ENCODE data around the gene IL18R1.

Gene IL18R1

GRCh38 chr2:102422910-102423309 is 67.3 kb downstream of the IL18R1 start, which contains the start of gene IL18RAP:
IL18RAP (plus strand) TSS chr2:102423160; CDS start chr2:102423278, 118 bp downstream.
- no peak for DNase-seq (ENCODE audit: low read depth, low spot score)
- H3K4me3 ChIP-seq (ENCODE audit: low read length) = no peak within 1 kb of the TSS

DNA sequence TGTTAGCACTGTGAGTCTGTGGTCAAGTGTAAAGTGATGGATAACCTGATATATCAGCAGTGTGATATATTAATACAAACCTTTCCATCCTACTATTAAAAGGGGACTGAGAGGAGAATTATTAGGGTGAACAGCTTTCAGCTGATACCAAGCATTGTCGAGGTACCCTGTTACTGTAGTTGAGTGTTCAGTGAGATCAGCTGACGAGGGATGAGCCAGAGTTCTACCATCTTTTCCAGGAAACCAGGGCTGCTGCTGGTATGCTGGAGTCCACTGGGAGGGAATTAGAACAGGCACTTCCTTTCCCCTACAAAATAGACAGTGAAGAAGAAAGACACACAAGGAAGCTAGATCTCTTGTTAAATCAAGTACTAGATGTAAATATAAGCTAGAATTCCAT is 67.8 kb downstream of the IL18R1 start:
- H3K4me3 ChIP-seq (ENCODE audit: low read length) = no peak overlapping the region
- DNase-seq (ENCODE audit: low read depth, low spot score) = no peak

GRCh38 chr2:102424754-102425153 is 69.2 kb downstream of the IL18R1 start:
- H3K4me3 ChIP-seq (ENCODE audit: low read length) = no peak overlapping the region
- no peak for DNase-seq (ENCODE audit: low read depth, low spot score)

DNA sequence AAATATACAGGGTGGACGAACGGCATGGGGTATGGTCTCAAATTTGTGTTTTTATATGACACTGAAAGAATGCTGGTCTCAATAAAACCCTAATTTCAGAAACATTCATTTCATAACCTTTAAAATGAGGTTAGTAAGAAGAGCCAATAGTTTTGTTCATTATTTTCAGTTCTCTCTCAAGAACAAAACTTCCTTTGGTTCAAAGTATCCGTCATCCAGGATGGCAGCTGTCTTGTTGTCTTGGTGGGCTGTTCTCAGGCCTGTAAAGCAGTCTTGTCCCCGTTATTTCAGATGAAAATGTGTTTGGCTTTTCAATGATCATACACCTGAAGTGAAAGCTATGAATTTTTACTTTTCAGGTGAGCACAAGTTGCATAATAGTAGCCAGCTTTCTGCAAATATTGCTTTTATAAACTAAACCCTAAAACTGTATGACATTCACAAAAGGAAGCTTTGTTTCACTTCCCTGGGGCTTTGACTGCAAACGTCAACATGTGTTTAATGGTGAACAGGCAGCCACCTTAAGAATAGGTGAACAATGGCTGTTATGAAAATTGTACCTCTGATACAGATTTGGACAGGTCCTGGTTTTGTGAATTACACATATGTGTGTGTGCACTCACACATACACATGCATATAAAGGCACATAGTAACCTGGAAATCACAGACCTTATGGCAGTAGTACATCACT is 70.0 kb downstream of the IL18R1 start:
- DNase-seq (ENCODE audit: low read depth, low spot score) = no peak
- no peak overlapping the region for H3K4me3 ChIP-seq (ENCODE audit: low read length)

DNA sequence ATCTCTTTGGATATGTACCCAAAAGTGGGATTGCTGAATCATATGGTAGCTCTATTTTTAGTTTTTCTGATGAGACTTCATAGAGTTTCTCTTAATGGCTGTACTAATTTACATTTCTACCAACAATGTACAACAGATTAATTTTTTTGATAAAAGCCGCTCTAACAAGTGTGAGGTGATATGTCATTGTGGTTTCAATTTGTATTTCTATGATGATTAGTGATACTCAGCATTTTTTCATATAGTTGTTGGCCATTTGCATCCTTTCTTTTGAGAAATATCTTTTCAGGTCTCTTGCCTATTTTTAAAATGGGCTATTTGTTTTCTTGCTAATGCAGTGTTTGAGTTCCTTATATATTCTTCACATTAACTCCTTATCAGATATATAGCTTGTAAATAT is 71.7 kb downstream of the IL18R1 start:
- no peak for DNase-seq (ENCODE audit: low read depth, low spot score)
- no peak overlapping the region for H3K4me3 ChIP-seq (ENCODE audit: low read length)

- H3K4me3 ChIP-seq (ENCODE audit: low read length) = no peak overlapping the region
- no peak for DNase-seq (ENCODE audit: low read depth, low spot score)
Measured at GRCh38 chr2:102428573-102428972, 73.0 kb downstream of the IL18R1 start.

DNA sequence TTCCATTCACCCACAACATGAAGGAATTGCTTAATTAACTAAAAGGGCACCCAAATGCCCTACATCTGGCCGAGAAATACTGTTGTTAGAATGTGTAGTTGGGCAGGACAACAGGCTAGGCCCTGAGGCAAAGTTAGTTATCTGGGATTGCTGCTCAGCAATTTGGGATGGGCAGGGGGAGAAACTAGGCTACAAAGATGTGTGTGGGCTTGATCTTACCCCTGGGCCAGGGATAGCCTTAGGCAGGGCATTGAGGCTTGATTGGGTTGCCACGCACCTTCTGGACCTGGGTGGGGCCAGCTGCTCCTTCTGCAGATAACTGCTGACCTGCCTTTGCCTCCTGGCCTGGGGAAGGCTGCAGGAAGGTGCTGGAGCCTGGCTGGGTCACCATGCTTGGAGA is 76.8 kb downstream of the IL18R1 start:
- no peak for DNase-seq (ENCODE audit: low read depth, low spot score)
- H3K4me3 ChIP-seq (ENCODE audit: low read length) = no peak overlapping the region

GRCh38 chr2:102433973-102434654 is 78.5 kb downstream of the IL18R1 start:
- no peak overlapping the region for H3K4me3 ChIP-seq (ENCODE audit: low read length)
- no peak for DNase-seq (ENCODE audit: low read depth, low spot score)

GRCh38 chr2:102434655-102435381 is 79.2 kb downstream of the IL18R1 start:
- no peak overlapping the region for H3K4me3 ChIP-seq (ENCODE audit: low read length)
- no peak for DNase-seq (ENCODE audit: low read depth, low spot score)

DNA sequence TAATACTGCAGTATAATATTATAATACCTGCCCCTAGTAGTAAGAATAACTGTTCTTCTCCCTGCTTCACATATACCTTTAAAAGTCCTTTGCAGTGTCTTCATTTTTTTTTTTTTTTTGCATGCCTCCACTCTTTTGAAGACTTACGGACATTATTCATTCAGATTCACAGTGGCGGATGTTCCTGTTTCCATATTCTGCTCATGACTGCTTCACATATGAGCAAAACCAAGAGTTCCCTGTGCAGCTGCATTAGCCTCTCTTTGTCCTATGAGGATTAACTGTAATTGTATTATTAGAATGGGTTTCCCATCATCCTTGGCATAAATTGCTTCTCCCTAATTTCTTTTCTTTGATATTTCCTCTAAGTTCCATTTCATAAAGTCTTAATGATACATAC is 80.1 kb downstream of the IL18R1 start:
- H3K4me3 ChIP-seq (ENCODE audit: low read length) = no peak overlapping the region
- no peak for DNase-seq (ENCODE audit: low read depth, low spot score)

DNA sequence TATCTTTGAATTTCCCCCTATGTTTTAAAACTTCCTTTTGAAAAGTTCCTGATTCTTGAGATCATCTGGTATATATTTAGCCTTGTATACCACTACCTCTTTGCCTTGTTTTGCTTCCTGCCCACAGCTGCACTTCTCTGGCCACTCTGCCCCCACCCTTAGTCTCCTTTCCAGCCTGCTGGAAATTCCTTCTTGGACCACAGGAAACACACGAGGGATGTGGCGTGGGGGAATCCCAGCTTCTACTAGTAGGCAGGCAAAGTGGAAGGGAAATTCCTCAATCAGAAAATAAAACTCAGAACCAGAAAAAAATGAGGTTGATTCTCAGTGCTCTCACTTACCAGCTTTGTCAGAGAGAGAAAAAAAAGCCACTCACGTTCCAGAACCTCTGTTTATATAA is 80.7 kb downstream of the IL18R1 start:
- DNase-seq (ENCODE audit: low read depth, low spot score) = no peak

GRCh38 chr2:102437122-102437521 is 81.5 kb downstream of the IL18R1 start:
- H3K4me3 ChIP-seq (ENCODE audit: low read length) = no peak overlapping the region
- no peak for DNase-seq (ENCODE audit: low read depth, low spot score)

More for the DNA sequence above, 80.7 kb downstream of the IL18R1 start:
- no peak overlapping the region for H3K4me3 ChIP-seq (ENCODE audit: low read length)

DNA sequence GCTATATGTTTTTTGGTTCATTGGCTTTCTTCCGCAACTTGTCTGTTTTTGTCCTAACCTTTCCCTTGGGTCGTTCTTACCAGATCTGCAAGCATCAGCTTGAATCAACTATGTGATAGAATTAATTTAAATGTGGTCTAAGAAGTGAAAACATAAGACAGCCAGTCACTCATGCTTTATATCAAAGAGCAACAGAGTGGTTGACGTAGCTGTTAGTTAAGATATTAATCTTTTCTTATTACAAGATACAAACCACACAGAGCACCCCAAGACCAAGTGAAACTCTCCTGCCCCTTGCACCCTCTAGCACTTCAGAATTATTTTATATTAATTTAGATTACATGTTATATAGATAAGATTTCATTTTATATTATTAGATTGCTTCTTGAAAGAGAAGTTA is 82.5 kb downstream of the IL18R1 start:
- no peak overlapping the region for H3K4me3 ChIP-seq (ENCODE audit: low read length)

DNA sequence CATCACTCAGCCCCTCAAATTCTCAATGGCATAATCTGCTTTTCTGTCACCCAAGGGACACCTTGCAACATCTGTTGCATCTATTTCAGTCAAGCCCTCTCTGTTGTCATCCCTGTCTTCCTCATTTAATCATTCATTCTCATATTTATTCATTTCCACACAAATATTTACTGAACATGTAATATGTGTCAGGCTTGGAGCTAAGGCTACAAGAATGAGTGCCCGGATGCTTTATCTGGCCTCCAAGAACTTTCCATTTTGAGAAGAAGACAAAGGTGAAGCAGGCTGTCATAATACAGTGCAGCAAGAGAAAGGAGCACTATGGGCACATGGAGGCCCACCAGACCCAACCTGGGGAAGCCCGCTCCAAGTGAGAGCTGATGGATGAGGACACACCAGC is 83.0 kb downstream of the IL18R1 start:
- no peak overlapping the region for H3K4me3 ChIP-seq (ENCODE audit: low read length)
- DNase-seq (ENCODE audit: low read depth, low spot score) = no peak

More for the DNA sequence above, 82.5 kb downstream of the IL18R1 start:
- DNase-seq (ENCODE audit: low read depth, low spot score) = no peak

DNA sequence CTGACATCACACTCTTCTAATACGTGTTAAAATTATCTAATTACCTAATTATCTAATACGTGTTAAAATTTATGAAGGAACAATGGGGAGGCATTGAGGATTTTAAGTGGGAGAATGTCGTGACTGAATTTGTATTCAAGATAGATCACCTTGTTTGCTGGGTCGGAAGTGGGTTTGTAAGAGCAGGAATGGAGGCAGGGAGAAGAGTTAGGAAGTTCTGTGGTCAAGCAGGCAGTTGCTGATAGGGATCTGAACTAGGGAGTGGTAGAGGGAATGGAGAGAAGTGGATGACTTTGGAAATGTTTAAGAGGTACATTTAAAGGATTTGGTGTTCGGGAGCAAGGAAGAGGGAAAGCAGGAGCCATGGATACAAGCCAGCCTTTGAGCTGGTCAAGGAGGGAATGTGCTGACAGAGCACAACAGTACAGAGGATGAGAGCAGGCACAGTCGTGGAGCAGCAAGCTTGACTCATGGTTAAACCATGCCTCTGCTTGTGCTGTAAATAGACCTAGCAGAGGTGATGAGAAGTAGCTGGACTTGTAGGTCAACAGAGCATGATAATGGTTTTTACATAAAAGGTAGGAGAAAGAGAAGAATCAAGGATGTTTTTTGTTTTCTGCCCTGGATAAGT is 83.6 kb downstream of the IL18R1 start:
- DNase-seq (ENCODE audit: low read depth, low spot score) = no peak
- no peak overlapping the region for H3K4me3 ChIP-seq (ENCODE audit: low read length)

GRCh38 chr2:102442967-102443828 is 87.6 kb downstream of the IL18R1 start:
- no peak overlapping the region for H3K4me3 ChIP-seq (ENCODE audit: low read length)
- DNase-seq (ENCODE audit: low read depth, low spot score) = peak; percentile 12

DNA sequence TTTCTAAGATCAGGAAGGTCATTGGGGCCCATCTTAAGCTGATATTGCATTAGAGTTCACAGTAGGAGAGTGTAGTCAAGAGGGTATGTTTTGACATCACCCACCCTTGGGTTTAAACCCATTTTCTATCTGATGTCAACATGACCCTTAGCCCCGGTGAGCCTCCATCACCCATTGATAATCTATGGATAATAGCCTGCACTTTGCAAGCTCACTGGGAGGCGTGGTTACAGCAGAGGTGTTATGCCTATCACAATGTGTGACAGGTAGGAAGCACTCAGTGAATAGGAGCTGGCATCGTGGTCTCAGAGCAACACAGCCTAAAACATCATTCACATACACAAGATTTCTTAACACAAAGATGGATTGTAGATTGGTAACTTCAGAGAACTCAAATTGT is 88.6 kb downstream of the IL18R1 start:
- DNase-seq (ENCODE audit: low read depth, low spot score) = no peak

DNA sequence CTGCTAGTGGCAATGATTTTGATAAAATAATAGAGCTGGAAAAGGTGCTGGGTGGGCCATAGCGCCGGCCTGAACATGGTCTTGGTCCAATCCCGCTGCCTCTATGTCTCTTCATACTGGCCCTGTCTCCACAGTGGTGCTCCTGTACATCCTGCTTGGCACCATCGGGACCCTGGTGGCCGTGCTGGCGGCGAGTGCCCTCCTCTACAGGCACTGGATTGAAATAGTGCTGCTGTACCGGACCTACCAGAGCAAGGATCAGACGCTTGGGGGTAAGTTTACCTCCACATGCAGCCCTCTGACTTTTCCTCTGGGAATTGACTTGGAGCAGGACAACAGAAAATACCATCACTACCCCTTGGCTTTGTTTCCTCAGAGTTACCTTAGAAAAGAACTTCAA is 91.3 kb downstream of the IL18R1 start:
- no peak for DNase-seq (ENCODE audit: low read depth, low spot score)
- H3K4me3 ChIP-seq (ENCODE audit: low read length) = no peak overlapping the region

More for the DNA sequence above, 88.6 kb downstream of the IL18R1 start:
- no peak overlapping the region for H3K4me3 ChIP-seq (ENCODE audit: low read length)

All from Jurkat, Clone E6-1 (cell line).